ENCODE results near the gene BCAS3.

The BCAS3 gene

DNA sequence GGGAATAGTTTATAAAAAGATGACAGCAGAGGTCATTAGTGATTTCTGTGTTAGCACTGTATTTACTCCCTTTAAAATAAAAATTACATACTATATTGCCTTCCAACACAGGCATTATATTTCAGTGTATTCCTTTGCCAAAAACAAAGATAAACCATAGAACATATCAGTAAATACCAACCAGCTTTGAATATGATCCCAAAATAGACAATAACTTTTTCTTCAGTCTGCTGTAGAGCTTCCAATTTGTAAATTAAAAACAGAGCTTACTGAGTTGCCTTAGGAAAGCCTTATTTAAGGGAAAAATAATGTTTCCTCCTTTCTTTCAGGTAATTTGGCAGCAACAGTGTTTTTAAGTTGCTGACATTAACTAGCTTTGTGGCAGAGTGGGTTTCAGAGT, 369.9 kb downstream of the BCAS3 start:
- Histone ChIP-seq H3K27me3 (replicated peaks) (no peaks in the 10 kb centered on the region), H3K36me3 (replicated peaks) (no peaks in the 10 kb centered on the region), H3K27ac (no peak overlapping the region), H3K4me3 (ENCODE audit: low read depth, low read length) (no peak overlapping the region)
- DNase-seq = no peak
- TF ChIP-seq, protein P1, sequence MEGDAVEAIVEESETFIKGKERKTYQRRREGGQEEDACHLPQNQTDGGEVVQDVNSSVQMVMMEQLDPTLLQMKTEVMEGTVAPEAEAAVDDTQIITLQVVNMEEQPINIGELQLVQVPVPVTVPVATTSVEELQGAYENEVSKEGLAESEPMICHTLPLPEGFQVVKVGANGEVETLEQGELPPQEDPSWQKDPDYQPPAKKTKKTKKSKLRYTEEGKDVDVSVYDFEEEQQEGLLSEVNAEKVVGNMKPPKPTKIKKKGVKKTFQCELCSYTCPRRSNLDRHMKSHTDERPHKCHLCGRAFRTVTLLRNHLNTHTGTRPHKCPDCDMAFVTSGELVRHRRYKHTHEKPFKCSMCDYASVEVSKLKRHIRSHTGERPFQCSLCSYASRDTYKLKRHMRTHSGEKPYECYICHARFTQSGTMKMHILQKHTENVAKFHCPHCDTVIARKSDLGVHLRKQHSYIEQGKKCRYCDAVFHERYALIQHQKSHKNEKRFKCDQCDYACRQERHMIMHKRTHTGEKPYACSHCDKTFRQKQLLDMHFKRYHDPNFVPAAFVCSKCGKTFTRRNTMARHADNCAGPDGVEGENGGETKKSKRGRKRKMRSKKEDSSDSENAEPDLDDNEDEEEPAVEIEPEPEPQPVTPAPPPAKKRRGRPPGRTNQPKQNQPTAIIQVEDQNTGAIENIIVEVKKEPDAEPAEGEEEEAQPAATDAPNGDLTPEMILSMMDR (IDR thresholded peaks at IDR 0.05; ENCODE audit: low read depth, low read length, missing control alignments) = no peak
- in situ Hi-C loops (cut with HindIII; ENCODE audit: low pct_ligation_motif_present, low sequenced_read_pairs) = no loop called here

DNA sequence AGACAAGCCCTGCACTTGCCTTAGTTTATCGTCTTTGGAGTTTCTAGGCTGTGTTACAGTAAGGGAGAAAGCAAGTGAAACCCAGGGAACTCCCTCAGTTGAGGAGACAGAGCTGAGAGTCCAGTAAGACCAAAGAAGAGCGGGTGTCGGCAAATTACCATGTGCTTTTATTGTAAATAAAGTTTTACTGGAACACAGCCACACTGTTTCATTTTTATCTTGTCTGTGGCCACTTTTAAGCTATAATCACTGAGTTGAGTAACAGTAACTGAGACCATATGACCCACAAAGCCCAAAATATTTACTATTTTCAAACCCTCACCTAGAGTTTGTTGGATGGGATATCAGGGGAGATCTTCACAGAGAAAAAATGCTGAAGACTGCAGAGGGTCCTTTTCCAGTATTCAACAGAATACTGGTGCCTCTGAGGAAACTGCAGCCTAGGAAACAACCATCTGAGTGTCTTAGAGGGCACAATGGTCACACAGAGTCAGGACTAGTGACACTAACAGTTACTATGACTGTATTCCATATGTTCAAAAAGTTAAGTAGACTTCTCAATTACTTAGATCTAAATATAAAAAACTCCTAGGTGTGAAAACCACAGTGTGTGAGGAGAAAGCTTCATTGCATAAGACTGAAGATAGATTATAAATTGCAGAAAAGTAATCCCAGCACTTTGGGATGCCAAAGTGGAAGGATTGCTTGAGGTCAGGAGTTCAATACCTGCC, 370.9 kb downstream of the BCAS3 start:
- in situ Hi-C loops (cut with HindIII; ENCODE audit: low pct_ligation_motif_present, low sequenced_read_pairs) = no loop called here
- TF ChIP-seq, protein P1 (IDR thresholded peaks at IDR 0.05; ENCODE audit: low read depth, low read length, missing control alignments) = no peak
- Histone ChIP-seq H3K27me3 (replicated peaks) (no peaks in the 10 kb centered on the region), H3K36me3 (replicated peaks) (no peaks in the 10 kb centered on the region), H3K27ac (no peak overlapping the region), H3K4me3 (ENCODE audit: low read depth, low read length) (no peak overlapping the region)
- DNase-seq = no peak

DNA sequence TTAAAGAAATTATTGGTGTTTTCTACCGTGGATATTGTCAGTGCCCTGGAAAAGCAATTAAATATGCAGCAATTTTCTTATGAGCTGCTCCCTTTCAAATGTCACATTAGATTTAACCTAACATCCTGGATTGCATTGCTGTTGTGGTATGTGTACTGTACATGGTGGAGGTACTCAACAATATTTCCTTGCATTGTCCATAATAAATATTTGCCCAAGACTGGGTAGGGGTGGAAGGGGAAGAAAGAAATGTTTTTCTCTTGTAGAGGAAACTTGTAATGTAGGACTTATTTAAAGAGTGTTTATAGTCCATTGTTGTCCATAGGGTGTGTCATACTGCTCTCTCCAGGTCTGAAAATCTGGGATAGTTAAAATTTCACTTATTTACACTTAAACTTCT, 375.8 kb downstream of the BCAS3 start:
- no peak for DNase-seq
- in situ Hi-C loops (cut with HindIII; ENCODE audit: low pct_ligation_motif_present, low sequenced_read_pairs) = no loop called here
- Histone ChIP-seq H3K4me3 (ENCODE audit: low read depth, low read length) (no peak overlapping the region), H3K36me3 (replicated peaks) (no peaks in the 10 kb centered on the region), H3K27ac (no peak overlapping the region), H3K27me3 (replicated peaks) (no peaks in the 10 kb centered on the region)
- TF ChIP-seq, protein P1 (IDR thresholded peaks at IDR 0.05; ENCODE audit: low read depth, low read length, missing control alignments) = no peak

DNA sequence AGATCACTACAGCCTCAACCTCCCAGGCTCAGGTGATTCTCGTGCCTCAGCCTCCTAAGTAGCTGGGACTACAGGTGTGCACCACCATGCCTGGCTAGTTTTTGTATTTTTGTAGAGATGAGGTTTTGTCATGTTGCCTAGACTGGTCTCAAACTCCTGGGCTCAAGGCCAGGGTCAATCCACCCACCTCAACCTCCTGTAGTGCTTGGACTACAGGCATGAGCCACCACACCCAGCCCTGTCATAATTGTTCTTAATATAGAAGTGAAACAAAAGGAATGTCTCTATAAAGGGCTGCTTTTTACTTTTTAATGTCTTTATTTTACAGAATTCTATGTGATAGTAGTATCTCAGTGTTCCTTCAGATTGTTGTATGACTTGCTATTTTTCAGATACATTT, 376.8 kb downstream of the BCAS3 start:
- H3K4me3 ChIP-seq (ENCODE audit: low read depth, low read length) = no peak overlapping the region
- TF ChIP-seq, protein P1 (IDR thresholded peaks at IDR 0.05; ENCODE audit: low read depth, low read length, missing control alignments) = no peak
- H3K27me3 ChIP-seq (replicated peaks) = no peaks in the 10 kb centered on the region
- no peak for DNase-seq
- in situ Hi-C loops (cut with HindIII; ENCODE audit: low pct_ligation_motif_present, low sequenced_read_pairs) = no loop called here
- no peak overlapping the region for H3K27ac ChIP-seq
- no peaks in the 10 kb centered on the region for H3K36me3 ChIP-seq (replicated peaks)

DNA sequence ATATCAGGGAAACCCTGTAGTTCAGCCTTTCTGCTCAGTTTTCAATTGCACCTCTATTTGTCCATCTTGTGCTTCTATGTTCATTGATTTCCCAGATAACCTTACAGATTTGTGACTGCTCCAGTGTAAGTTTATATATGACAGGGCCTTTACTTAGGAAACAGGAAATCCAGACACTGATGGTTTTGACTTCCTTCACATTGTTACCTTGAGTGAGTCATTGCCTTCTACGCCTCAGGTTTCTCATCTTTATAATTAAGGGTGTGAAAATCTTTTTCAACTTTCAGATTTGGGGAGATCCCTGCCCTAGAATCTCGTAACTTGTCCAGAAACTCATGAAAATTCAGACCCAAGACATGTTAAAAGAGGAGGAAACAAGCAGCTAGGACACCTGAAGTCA, 379.6 kb downstream of the BCAS3 start:
- TF ChIP-seq, protein P1 (IDR thresholded peaks at IDR 0.05; ENCODE audit: low read depth, low read length, missing control alignments) = no peak
- no peak for DNase-seq
- Histone ChIP-seq H3K27me3 (replicated peaks) (no peaks in the 10 kb centered on the region), H3K36me3 (replicated peaks) (no peaks in the 10 kb centered on the region), H3K27ac (no peak overlapping the region), H3K4me3 (ENCODE audit: low read depth, low read length) (no peak overlapping the region)
- in situ Hi-C loops (cut with HindIII; ENCODE audit: low pct_ligation_motif_present, low sequenced_read_pairs) = no loop called here

DNA sequence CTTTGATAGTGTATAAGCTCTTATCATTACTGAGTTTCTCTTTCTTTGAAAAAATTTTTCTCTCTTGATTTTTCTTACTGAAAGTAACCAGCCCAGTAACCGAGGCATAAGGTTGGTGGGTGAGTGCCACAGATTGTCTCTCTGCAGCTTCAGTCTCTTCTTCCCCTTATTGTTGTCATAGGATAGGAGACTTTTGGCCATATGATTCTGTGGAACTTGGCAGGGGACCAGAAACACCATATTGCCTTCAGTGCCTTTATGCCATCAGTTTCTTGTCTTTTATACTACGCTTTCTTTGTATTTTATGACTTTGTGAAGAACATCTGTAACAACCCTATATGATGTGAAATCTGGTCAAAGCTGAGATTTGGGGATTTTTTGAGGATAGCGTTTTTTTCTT, 380.4 kb downstream of the BCAS3 start:
- Histone ChIP-seq H3K4me3 (ENCODE audit: low read depth, low read length) (no peak overlapping the region), H3K36me3 (replicated peaks) (no peaks in the 10 kb centered on the region), H3K27ac (no peak overlapping the region), H3K27me3 (replicated peaks) (no peaks in the 10 kb centered on the region)
- no peak for DNase-seq
- TF ChIP-seq, protein P1 (IDR thresholded peaks at IDR 0.05; ENCODE audit: low read depth, low read length, missing control alignments) = no peak
- in situ Hi-C loops (cut with HindIII; ENCODE audit: low pct_ligation_motif_present, low sequenced_read_pairs) = no loop called here

All from brain microvascular endothelial cell (primary cell).